Ramos (cell line): ENCODE data around the gene HNRNPA1.
"Not testable (repeated sequence)": the region's sequence is repeated elsewhere in the genome, so short reads cannot be mapped to it uniquely, and the experiment has no call there.

ENCODE experiments used
- in situ Hi-C: fragments of 300-500 bp; cut with MboI; formaldehyde crosslinking; loops from one replicate; pipeline ENCODE4 v1.14.3; 2022; ENCODE audit warnings: low sequenced_read_pairs; ENCODE audit not compliant: unreplicated experiment

HNRNPA1 gene

GRCh38 chr12:54294953-54295566 is 14.5 kb downstream of the HNRNPA1 start:
- in situ Hi-C loops: loop anchor here (5.0 kb wide), 1 partner anchor 67 kb away; the partner anchor contains the start of gene GPR84

GRCh38 chr12:54296393-54297099 is 16.0 kb downstream of the HNRNPA1 start:
- in situ Hi-C loops: loop anchor here (5.0 kb wide), 1 partner anchor 66 kb away; the partner anchor contains the start of gene GPR84

DNA sequence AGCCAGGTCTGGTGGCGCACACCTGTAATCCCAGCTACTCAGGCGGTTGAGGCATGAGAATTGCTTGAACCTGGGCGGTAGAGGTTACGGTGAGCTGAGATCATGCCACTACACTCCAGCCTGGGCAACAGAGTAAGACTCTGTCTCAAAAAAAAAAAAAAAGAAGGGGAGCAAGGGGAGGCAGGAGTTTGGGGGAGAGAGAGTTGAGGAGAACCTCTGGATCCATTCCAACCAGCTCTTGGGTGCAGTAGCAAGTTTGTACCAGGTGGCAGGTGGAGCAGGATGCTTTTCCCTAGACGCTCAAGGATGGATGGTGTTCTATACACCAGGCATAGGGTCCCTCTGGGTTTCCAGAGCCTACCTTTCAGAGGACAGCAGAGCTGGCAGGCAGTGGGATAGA is 18.4 kb downstream of the HNRNPA1 start:
- in situ Hi-C loops: loop anchor here (5.0 kb wide), 1 partner anchor 63 kb away; the partner anchor contains the start of gene GPR84

GRCh38 chr12:54299515-54300224 is 19.1 kb downstream of the HNRNPA1 start:
- in situ Hi-C loops: loop anchor here (5.0 kb wide), 1 partner anchor 63 kb away; the partner anchor contains the start of gene GPR84

GRCh38 chr12:54300225-54300731 is 19.8 kb downstream of the HNRNPA1 start:
- in situ Hi-C loops: no loop called here

- in situ Hi-C loops: no loop called here
Observed at GRCh38 chr12:54300732-54301427, 20.4 kb downstream of the HNRNPA1 start, which contains the start of gene NFE2. Gene NFE2, minus strand, starts transcription at chr12:54301015. Its CDS starts 5,767 bp downstream, at chr12:54295248.

DNA sequence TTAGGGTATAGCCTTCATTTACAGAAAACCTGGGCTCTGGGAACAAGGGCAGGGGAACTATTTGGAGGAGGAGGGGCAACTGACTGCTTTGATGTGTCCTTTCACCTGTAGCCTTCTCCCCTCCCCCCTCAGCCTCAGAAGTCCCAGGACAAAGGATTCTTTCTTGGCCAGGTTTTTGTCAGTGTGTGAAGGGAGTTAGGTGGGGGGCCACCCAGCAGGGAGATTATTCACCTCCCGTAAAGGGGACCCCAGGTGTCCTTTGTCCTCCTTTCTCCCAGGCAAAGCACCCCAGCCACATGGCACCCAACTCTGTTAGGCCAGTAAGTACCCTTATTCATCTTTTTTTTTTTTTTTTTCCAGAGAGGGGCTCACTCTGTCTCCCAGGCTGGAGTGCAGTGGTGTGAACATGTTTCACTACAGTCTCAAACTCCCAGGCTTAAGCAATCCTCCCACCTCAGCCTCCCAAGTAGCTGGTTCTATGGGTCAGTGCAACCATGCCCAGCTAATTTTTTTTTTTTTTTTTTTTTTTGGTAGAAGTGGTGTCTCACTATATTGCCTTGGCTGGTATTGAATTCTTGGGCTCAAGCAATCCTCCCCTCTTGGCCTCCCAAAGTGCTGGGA is 21.0 kb downstream of the HNRNPA1 start:
- in situ Hi-C loops: no loop called here

DNA sequence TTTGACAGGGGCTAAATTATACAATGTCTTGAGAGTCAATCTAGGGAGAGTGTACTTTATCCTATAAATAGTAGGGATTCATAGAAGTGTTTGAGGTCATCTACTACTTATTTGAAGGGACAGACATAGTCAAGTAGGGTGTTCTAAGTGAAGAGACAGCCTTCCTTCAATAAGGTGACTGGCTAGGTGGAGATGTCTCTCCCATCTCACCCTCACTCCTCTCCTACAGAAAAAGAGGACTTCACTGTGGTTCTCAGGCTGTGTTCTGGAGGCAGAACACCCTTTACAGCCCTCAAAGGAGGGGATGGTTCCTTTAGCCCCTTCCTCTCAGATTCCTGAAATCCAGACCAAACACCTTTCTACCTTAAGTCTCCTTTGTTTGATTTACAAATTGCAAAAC is 23.1 kb downstream of the HNRNPA1 start:
- in situ Hi-C loops: no loop called here

- in situ Hi-C loops: no loop called here
Observed at GRCh38 chr12:54304187-54304810, 23.8 kb downstream of the HNRNPA1 start.

DNA sequence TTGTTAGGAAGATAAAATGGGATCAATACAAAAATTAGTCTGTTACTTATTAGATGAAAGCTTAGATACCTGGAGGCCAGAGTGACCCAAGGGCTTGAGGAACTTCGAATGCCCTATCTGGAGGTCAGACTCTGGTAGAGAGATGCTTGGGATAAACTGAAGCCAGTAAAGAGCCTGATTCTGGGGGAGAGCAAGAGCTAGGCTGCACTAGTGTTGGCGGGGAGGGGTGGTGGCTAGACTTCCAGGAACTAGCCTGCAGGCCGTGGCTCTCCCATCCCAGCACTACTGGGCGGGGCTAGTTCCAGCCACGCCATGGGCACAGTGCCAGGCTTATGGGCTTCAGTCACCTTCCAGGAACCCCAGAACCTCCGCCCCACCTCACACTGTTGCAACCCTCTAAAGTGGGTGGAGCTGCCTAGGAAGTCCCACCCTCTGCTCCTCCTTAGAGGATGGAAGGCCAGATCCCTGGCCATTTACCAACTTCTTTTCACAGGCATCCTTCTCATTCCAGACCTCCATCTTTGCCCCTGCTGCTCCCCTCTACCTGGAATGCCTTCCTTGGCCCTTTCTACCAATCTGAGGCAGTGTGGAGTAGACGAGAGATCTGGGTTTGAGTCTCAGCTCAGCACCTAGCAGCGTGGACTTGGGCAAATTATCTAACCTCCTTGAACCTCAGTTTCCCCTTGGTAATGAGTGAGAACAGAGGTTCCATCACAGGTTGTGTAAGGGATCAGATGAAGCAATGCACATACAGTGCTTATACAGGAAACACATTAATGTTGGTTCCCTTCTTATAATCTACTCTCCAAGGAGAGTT is 26.6 kb downstream of the HNRNPA1 start:
- in situ Hi-C loops: no loop called here

GRCh38 chr12:54311051-54311450 is 30.5 kb downstream of the HNRNPA1 start:
- in situ Hi-C loops: no loop called here

DNA sequence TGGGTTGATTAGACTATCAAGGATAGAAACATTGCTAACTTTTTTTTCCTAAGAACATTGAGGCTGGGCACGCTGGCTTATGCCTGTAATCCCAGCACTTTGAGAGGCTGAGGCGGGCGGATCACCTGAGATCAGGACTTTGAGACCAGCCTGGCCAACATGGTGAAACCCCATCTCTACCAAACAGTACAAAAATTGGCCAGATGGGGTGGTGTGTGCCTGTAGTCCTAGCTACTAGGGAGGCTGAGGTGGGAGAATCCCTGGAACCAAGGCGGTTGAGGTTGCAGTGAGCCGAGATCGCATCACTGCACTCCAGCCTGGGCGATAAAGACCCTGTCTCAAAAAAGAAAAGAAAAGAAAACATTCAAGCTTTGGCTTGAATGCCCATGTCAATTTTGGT is 31.8 kb downstream of the HNRNPA1 start:
- in situ Hi-C loops: not testable (repeated sequence)

GRCh38 chr12:54321363-54321762 is 40.8 kb downstream of the HNRNPA1 start:
- in situ Hi-C loops: no loop called here

GRCh38 chr12:54324617-54325441 is 44.3 kb downstream of the HNRNPA1 start, which contains the start of gene COPZ1:
Gene COPZ1, plus strand, starts transcription at chr12:54325131. Its CDS starts 33 bp downstream, at chr12:54325164.
- in situ Hi-C loops: no loop called here

DNA sequence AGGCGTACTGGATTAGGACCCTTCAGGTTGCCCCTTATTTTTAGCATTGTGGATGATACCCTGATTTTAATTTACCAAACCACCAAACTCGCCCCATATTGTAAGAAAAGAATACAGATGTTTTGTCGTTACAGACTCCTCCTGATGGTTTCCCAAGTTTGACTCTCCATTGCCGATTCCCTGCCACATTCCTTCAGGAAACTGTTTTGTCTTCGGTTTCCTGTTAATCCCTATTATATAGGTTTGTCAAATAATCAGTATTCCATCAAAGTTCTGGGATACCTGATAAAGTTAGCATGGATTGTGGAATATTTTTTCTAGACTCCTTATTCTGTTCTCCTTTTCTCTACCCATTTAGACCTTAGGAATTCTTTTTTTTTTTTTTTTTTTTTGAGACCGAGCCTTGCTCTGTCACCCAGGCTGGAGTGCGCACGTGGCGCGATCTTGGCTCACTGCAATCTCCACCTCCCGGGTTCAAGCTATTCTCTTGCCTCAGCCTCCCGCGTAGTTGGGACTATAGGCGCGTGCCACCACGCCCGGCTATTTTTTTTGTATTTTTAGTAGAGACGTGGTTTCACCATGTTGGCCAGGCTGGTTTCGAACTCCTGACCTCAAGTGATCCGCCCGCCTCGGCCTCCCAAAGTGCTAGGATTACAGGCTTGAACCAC is 45.0 kb downstream of the HNRNPA1 start:
- in situ Hi-C loops: not testable (repeated sequence)

- in situ Hi-C loops: no loop called here
Observed at GRCh38 chr12:54328595-54329337, 48.2 kb downstream of the HNRNPA1 start.
